ENCODE measurements around the gene GGCX.

GGCX gene

GRCh38 chr2:85537600-85538506, 23.4 kb downstream of the GGCX start:
- no peak for DNase-seq (ENCODE audit: extremely low read depth, low read depth)
- TF ChIP-seq, protein P1, sequence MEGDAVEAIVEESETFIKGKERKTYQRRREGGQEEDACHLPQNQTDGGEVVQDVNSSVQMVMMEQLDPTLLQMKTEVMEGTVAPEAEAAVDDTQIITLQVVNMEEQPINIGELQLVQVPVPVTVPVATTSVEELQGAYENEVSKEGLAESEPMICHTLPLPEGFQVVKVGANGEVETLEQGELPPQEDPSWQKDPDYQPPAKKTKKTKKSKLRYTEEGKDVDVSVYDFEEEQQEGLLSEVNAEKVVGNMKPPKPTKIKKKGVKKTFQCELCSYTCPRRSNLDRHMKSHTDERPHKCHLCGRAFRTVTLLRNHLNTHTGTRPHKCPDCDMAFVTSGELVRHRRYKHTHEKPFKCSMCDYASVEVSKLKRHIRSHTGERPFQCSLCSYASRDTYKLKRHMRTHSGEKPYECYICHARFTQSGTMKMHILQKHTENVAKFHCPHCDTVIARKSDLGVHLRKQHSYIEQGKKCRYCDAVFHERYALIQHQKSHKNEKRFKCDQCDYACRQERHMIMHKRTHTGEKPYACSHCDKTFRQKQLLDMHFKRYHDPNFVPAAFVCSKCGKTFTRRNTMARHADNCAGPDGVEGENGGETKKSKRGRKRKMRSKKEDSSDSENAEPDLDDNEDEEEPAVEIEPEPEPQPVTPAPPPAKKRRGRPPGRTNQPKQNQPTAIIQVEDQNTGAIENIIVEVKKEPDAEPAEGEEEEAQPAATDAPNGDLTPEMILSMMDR (IDR thresholded peaks at IDR 0.05; ENCODE audit: low read depth, low read length), result no peak

DNA sequence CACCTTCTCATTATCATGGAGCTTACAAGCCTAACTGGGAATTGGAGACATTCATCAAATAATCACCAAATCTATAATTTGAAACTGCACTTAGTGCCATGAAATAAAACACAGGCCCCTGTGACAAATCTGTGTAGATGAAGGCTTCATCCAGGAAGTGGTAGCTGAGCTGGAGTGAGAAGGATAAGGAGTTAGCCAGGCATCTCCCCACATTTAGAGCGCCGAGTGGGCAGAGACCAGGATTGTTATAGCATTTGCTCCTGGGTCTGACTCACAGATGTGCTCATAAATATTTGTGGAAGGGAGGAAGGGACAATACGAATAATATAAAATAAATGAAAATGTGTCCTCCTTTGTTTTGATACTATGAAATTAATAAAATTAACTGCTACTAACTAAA, 24.8 kb downstream of the GGCX start:
- DNase-seq (ENCODE audit: extremely low read depth, low read depth), result no peak
- TF ChIP-seq, protein P1 (IDR thresholded peaks at IDR 0.05; ENCODE audit: low read depth, low read length), result no peak

DNA sequence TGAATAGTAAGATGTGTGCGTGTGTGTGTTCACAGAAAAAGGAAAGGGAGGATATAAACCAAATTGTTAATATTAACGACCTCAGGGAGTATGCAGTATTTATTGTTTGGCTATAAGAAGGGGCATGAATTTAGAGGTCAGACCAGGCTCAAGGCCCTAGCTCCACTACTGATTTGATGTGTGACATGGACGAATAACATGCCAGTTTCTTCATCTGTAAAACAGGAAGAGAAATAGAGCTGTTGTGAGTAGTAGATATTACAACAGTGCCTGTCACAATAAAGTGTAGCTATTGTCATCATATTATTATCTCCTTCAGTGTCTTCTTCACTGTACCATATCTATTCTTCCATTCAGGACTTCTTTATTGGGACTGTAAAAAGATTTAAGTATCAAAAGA, 26.4 kb downstream of the GGCX start:
- no peak for DNase-seq (ENCODE audit: extremely low read depth, low read depth)

GRCh38 chr2:85534099-85534498, 27.2 kb downstream of the GGCX start:
- TF ChIP-seq, protein P1 (IDR thresholded peaks at IDR 0.05; ENCODE audit: low read depth, low read length), result no peak
- DNase-seq (ENCODE audit: extremely low read depth, low read depth), result no peak

More for the DNA sequence above, 26.4 kb downstream of the GGCX start:
- TF ChIP-seq, protein P1 (IDR thresholded peaks at IDR 0.05; ENCODE audit: low read depth, low read length), result no peak

- TF ChIP-seq, protein P1 (IDR thresholded peaks at IDR 0.05; ENCODE audit: low read depth, low read length), result no peak
- no peak for DNase-seq (ENCODE audit: extremely low read depth, low read depth)
These were observed 29.7 kb downstream of the GGCX start for GRCh38 chr2:85531589-85531988.

- no peak for DNase-seq (ENCODE audit: extremely low read depth, low read depth)
- TF ChIP-seq, protein P1 (IDR thresholded peaks at IDR 0.05; ENCODE audit: low read depth, low read length), result no peak
These were observed 31.5 kb downstream of the GGCX start for GRCh38 chr2:85529809-85530208.

GRCh38 chr2:85528355-85528754, 32.9 kb downstream of the GGCX start:
- no peak for DNase-seq (ENCODE audit: extremely low read depth, low read depth)
- TF ChIP-seq, protein P1 (IDR thresholded peaks at IDR 0.05; ENCODE audit: low read depth, low read length), result no peak
